Aorta (tissue), 5 donors: Measurements from ENCODE around the gene AIRE. TPM values are rescaled to one million over a fixed set of nuclear protein-coding genes. Genes with fewer than 3 reads are reported as not detected.
"Not testable (repeated sequence)": the region's sequence is repeated elsewhere in the genome, so short reads cannot be mapped to it uniquely, and the experiment has no call there.

Experiments used
- ATAC-seq: fragments of 200-7000 bp; cut with Tn5 transposase; one replicate; pipeline ENCODE4 v1.9.1; 2022; ENCODE audit warnings: moderate library complexity; ENCODE audit not compliant: low FRiP score
- DNase-seq, 2 donors: peaks; one replicate each; pipeline ENCODE4 v3.0.0-alpha.2; 2020
- H3K27ac ChIP-seq, 2 donors: one replicate each; pipeline ENCODE4 v1.5.1; 2013; ENCODE audit warnings: low read length in 2 of 2, mild to moderate bottlenecking in 2 of 2, moderate library complexity in 2 of 2, control low read depth in 1 of 2, inconsistent platforms in 1 of 2, low read depth in 1 of 2
- H3K27me3 ChIP-seq, 2 donors: one replicate each; pipeline ENCODE4 v1.6.1; 2013; ENCODE audit warnings: control low read depth in 1 of 2, low read length in 1 of 2, mild to moderate bottlenecking in 1 of 2, moderate library complexity in 1 of 2; ENCODE audit not compliant: insufficient read depth in 2 of 2, control insufficient read depth in 1 of 2
- H3K36me3 ChIP-seq, 2 donors: one replicate each; pipeline ENCODE4 v1.6.1; 2013; ENCODE audit warnings: control low read depth in 1 of 2, low read length in 1 of 2, mild to moderate bottlenecking in 1 of 2; ENCODE audit not compliant: insufficient read depth in 2 of 2, control insufficient read depth in 1 of 2
- H3K4me1 ChIP-seq, 2 donors: one replicate each; pipeline ENCODE4 v1.6.1; 2013; ENCODE audit warnings: low read length in 2 of 2, control low read depth in 1 of 2, mild to moderate bottlenecking in 1 of 2, moderate library complexity in 1 of 2; ENCODE audit not compliant: insufficient read depth in 2 of 2, control insufficient read depth in 1 of 2
- H3K4me3 ChIP-seq, 2 donors: one replicate each; pipeline ENCODE4 v1.5.1; 2013; ENCODE audit warnings: low read length in 2 of 2, control low read depth in 1 of 2, mild to moderate bottlenecking in 1 of 2
- H3K9me3 ChIP-seq: one replicate; pipeline ENCODE4 v1.6.1; 2013; ENCODE audit warnings: mild to moderate bottlenecking, low read length; ENCODE audit not compliant: control insufficient read depth
- WGBS, 2 donors: extraction: QIAGEN DNeasy Blood & Tissue Kit; methylation state at CpG; one replicate each; pipeline ENCODE4 v1.1.7; 2013; 5-methylcytosine and 5-hydroxymethylcytosine counted together
- intact Hi-C, 2 donors: fragments of 100-400 bp; cut with DNase I; formaldehyde crosslinking; loops; one replicate each; pipeline versions ENCODE4 v1.14.2 to v1.15.0; 2022
- long read RNA-seq, 2 donors: library from polyadenylated mRNA; unstranded; transcript quantifications; one replicate each; pipeline ENCODE4 v2.0.0, GENCODE V29; 2020 to 2021
- polyA plus RNA-seq, 2 donors: library from polyadenylated mRNA; stranded (reverse); fragments of 200-250 nt; gene quantifications; one replicate each; pipeline ENCODE4 v1.2.3, GENCODE V29; 2013
- total RNA-seq, 2 donors: library from RNA; stranded (reverse); fragmentation: NEBNext Ultra II Directional; extraction: Animal tissue kit (Norgen Biotek cat#: 25700); gene quantifications; one replicate each; pipeline ENCODE4 v1.2.1, GENCODE V29; 2021
- donor health status: healthy with polysubstance abuse.
- donor health status: Bipolar disorder and iron deficiency.
- donor health status: DM: no; HTN: no; CAD: no.
- donor health status: DM: no; HTN: no; CAD: no.
- donor health status: DM: yes; HTN: yes; CAD: no.

AIRE gene
- total RNA-seq (under 1 TPM in 1 of 2 donors, not detected in 1; 0.19 TPM), polyA plus RNA-seq (not detected)
- long read RNA-seq, donor 1, result 0 reads
- long read RNA-seq, donor 2, result 0 reads

DNA sequence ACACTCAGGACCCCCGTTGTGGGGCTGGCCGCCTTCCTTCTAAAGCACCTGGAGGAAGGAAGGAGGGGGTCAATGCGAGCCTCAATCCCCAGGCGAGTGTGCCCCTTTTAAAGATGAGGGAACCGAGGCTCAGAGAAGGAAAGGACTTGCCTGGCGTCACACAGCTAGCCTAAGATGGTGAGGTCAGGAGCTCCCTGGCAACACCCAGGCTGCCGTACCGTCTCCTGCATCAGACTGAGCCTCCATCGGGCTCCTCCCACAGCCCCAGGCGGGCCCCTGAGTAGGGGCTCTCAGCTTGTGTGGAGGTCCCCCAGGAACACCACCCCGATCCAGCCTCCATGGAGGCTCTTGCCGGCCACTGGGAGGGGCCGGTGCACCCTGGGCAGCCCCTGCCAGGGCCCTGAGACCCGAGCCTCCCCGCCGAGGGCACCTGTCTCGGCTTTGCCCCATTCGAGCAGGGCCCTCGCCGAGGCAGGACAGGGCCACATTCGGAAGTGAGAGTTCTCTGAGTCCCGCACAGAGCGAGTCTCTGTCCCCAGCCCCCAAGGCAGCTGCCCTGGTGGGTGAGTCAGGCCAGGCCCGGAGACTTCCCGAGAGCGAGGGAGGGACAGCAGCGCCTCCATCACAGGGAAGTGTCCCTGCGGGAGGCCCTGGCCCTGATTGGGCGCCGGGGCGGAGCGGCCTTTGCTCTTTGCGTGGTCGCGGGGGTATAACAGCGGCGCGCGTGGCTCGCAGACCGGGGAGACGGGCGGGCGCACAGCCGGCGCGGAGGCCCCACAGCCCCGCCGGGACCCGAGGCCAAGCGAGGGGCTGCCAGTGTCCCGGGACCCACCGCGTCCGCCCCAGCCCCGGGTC is at the start of gene AIRE:
Gene AIRE (plus strand): TSS at position 739 of the 855 bp plus-strand sequence. CDS start 131 bp downstream, outside the sequence.
- no peaks in the 10 kb centered on the region for H3K4me1 ChIP-seq
- intact Hi-C loops, result no loop called here
- no peak within 1 kb of the TSS for H3K4me3 ChIP-seq
- H3K36me3 ChIP-seq, result no peaks in the 10 kb centered on the region
- peak in 1 of 2 donors; percentile 61 for DNase-seq
- H3K27me3 ChIP-seq, result no peaks in the 10 kb centered on the region
- H3K9me3 ChIP-seq, result no peaks in the 10 kb centered on the region
- WGBS, 2 donors, result 23 to 26% methylated on average over 47 to 56 of the region's 56 CpGs
- no peak for ATAC-seq
- no peak within 1 kb of the TSS for H3K27ac ChIP-seq

DNA sequence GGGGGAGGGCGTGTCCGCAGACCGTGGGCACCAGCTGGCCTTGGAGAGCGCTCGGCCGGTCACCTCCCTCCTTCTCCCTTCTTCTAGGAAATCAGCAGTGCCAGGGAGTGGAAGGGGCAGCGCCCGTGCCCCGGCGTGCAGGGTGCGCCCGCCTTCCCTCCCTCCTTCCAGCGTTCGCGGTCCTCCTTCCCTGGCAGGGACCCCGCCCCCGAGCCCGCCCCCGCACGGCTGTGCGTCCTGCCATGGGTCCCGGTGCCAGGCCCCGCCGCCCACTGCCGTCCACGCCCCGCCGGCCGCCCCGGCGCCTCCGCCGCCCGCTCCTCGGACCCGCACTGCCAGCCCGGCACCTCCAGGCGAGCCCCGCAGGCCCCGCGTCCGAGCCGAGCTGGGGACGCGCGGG is 45.3 kb upstream of the AIRE start:
- H3K27ac ChIP-seq, H3K4me3 ChIP-seq, intact Hi-C loops, H3K4me1 ChIP-seq, DNase-seq, H3K9me3 ChIP-seq, H3K27me3 ChIP-seq, H3K36me3 ChIP-seq: not testable (repeated sequence)
- WGBS, 2 donors, result no CpG with 5 or more reads among the region's 46 CpGs
- ATAC-seq, result peak; percentile 56

DNA sequence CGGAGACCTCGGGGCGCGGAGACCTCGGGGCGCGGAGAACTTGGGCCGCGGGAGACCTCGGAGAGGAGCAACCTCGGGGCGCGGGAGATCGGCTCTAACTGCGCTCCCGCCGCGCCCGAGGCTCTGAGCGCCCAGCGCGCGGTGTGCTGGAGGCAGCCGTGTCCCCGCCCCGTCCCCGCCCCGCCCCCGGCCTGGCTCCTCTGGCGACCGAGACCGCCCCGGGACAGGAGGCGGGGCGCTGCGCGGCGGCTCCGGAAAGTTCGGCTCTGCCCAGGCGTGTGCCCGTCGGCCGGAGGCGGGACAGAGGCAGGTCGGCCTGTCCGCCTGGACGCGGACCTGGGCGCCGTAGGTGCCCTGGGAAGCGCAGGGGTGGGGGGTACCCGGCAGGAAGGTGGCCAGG is 44.8 kb upstream of the AIRE start, which contains the start of gene ICOSLG:
Gene ICOSLG (minus strand): TSS at position 102 of the 400 bp plus-strand sequence. CDS start 126 bp downstream, outside the sequence.
- H3K9me3 ChIP-seq, H3K36me3 ChIP-seq, H3K27ac ChIP-seq, intact Hi-C loops, H3K4me1 ChIP-seq, H3K27me3 ChIP-seq, H3K4me3 ChIP-seq, DNase-seq: not testable (repeated sequence)
- peak; percentile 67 for ATAC-seq
- WGBS, 2 donors, result no CpG with 5 or more reads among the region's 53 CpGs

DNA sequence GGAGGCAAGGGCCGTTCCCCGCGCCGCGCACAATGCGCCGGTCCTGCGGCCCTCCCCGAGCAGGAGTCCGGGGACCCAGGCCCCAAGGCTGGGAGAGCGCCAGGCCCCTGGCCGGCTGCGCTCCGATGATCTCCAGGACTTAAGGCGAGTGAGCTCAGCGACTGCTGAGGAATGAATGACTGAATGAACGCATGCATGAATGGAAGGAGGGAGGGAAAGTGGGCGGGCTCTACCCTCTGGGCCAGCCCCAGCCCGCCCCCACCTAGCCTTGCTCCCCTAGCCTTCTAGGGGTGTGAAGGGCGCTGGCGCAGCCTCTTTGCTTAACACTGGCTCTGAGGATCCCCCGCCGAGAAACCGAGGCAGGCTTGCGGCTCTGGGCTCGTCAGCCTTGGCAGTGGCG is 44.4 kb upstream of the AIRE start:
- intact Hi-C loops, H3K9me3 ChIP-seq, H3K27ac ChIP-seq, H3K4me1 ChIP-seq, H3K27me3 ChIP-seq, H3K4me3 ChIP-seq, DNase-seq, H3K36me3 ChIP-seq, ATAC-seq: not testable (repeated sequence)
- no CpG with 5 or more reads among the region's 27 CpGs for WGBS, 2 donors

DNA sequence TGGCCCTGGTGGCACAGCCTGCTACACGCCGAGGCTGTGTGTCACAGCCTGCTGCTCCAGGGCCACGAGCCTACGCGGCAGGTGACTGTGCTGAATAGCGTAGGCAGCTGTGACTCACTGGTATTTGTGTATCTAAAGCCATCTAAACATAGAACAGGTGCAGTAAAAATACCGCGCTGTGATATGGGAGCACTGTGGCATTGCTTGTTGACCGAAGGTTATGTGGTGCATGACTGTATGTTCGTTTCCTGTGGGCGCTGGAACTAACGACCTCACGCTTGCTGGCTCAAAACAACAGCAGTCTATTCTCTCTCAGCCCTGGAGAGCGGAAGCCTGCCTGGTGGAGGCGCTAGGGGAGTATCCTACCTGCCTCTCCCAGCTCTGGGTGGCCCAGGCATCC is 41.7 kb upstream of the AIRE start:
- H3K9me3 ChIP-seq, H3K27ac ChIP-seq, intact Hi-C loops, H3K36me3 ChIP-seq, H3K27me3 ChIP-seq, DNase-seq, H3K4me1 ChIP-seq, ATAC-seq, H3K4me3 ChIP-seq: not testable (repeated sequence)
- WGBS, 2 donors, result no CpG with 5 or more reads among the region's 15 CpGs

DNA sequence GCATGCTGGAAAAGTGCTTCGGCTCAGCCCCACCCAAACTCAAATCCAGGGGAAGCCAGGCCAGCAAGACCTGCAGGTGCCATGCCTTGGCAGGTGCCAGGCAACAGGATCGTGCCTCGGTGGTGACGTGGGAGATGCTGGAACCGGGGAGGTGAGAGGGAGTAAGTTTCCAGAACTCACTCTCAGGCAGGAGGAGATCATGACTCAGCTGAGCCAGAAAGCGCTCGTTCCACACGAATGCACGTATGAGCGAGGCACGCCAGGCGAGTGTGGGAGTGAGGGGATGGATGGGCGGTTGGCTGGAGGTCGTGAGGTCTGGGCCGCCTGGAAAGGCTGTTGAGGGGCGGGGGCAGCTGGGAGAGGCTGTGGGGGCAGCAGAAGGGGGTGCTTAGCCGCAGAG is 37.8 kb upstream of the AIRE start:
- H3K4me1 ChIP-seq, H3K27ac ChIP-seq, DNase-seq, H3K9me3 ChIP-seq, ATAC-seq, H3K27me3 ChIP-seq, H3K36me3 ChIP-seq, intact Hi-C loops, H3K4me3 ChIP-seq: not testable (repeated sequence)
- WGBS, 2 donors, result no CpG with 5 or more reads among the region's 17 CpGs

DNA sequence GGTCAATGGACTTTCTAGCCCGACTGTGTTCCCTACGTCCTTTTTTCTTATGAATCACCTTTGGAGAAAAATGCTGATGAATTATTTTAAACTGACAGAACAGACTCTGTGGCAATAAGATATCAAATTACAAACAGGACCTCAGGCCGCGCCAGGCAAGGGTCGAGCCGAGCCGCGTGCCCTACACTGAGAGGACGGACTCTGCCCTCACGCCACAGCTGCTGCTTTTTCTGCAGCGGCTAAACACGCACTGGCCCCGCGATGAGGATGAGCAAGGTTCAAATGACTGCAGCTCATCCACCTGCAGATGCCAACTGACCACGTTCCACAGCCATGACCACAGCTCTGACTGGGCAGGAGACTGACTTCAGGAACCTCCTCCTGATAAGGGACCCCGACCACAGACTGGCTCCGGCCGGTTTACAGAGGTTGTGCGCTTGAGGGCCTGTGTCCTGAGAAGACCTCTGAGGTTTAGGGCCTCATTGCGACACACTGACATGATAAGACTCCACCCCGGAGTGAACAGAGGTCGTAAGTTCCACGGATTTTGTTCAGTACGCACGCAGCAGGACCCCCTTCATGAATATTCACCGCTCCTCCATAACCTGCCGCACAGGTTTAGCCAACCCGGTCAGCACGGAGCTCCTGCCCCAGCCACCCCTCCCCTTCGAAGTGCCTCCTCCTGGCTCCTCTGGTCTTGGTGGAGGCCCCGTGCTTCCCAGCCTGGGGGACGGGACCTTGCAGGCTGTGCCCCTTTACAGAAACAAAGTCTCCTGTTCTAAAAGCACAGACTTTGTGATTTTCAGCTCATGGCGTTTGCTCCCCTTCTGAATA is 36.3 kb upstream of the AIRE start:
- H3K27ac ChIP-seq, DNase-seq, H3K27me3 ChIP-seq, intact Hi-C loops, H3K36me3 ChIP-seq, H3K4me1 ChIP-seq, H3K4me3 ChIP-seq, H3K9me3 ChIP-seq, ATAC-seq: not testable (repeated sequence)
- WGBS, 2 donors, result no CpG with 5 or more reads among the region's 33 CpGs

DNA sequence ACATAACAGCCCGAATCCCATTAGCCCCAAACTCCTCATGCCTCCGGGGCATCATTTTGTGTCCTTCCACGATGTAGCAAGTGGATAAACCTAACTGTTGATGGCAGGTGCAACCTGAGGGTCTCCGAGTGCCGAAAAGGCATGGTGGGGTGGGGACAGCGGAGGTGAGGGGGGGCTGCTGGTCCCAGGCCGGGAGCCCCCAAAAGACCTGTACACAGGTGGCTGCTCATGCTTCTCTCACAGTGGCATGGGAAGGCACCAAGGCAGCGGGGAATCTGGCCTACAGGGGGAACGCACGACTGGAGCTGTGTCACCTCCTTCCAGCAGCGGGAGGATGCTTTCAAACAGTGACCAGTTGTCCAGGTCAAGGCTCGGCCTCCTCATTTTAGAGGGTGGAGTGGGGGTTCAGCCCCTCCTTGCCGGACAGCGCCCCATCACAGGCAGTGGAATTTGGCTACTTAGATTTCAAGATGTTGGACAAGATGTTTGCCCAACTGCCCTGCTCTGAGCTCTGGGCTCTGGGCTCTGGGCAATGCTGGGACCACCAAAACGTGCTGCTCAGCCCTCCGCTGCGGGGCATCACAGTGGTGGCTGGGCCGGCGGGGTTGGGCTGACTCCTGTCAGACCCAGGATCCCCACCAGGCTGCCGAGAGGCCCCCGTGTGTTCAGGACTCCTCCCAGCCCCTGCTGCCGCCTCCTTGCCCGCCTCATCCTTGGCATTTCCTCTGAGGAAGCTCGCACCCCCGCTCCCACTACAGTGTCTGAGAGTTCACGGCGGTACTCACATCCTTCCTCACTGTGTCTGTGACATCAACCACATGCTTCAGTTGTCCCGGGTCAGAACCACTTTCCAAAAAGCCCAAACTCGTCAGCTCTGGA is 31.6 kb upstream of the AIRE start:
- H3K4me1 ChIP-seq, result no peaks in the 10 kb centered on the region
- no peaks in the 10 kb centered on the region for H3K9me3 ChIP-seq
- no peak overlapping the region for H3K4me3 ChIP-seq
- intact Hi-C loops, result no loop called here
- no peaks in the 10 kb centered on the region for H3K27me3 ChIP-seq
- DNase-seq, result peak in 1 of 2 donors; percentile 72
- no peaks in the 10 kb centered on the region for H3K36me3 ChIP-seq
- no peak for ATAC-seq
- no peak overlapping the region for H3K27ac ChIP-seq
- 72 to 74% methylated on average over 29 of the region's 29 CpGs for WGBS, 2 donors
